Measurements from ENCODE around the gene DGKG.
A peak's percentile ranks its signal among the peaks of the same experiment; 100 is the strongest.

DGKG gene

GRCh38 chr3:186284349-186284652, 77.7 kb downstream of the DGKG start:
- in situ Hi-C loops (cut with MboI; ENCODE audit: low pct_unique_long_range_greater_than_20kb, low sequenced_read_pairs): no loop called here
- no peak for DNase-seq

DNA sequence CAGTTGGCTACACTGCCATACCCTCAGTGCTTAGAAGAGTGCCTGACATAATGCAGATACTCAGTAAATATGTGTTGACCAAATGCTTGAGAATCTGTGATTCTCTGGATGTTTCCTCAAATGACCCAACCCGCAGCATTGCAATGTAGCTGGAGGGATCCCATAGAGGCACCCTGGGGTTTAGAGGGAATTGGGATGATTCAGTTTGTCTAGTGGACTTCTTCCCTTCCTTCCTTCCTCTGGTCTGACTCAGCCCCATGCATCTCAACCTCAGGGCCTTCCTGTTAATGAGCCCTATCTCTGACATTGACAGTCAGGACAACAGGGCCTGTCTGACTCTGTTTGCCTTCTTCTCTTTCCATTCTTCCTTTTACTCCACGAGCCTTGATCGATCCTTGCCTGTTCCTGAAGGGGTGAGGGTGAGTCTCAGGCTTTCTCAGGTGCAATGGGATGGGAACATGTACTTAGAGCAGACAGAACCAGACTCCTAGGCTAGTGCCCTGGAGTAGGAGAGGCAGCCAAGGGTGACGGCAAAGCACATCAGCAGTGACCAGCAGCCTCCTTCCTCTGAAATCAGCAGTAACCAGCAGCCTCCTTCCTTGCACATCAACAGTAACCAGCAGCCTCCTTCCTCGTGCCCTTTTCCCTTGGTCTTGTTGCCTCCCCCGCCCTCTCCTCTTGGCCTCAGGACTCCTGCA, 78.2 kb downstream of the DGKG start:
- in situ Hi-C loops (cut with MboI; ENCODE audit: low pct_unique_long_range_greater_than_20kb, low sequenced_read_pairs): no loop called here
- no peak for DNase-seq

DNA sequence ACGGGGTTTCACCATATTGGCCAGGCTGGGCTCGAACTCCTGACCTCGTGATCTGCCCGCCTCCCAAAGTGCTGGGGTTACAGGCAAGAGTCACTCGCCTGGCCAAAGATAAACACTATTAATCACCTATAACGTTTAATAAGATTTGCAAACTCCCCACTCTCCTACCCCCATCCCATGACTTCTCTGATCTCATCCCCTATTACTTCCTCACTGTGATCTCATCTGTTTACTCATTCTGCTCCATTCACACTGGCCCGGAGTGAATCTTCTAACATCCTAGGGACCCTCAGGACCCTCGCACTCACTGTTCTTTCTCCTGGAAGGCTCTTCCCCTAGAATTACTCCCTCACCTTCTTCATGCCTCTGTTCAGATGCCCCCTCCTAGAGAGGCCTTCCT, 78.9 kb downstream of the DGKG start:
- in situ Hi-C loops (cut with MboI; ENCODE audit: low pct_unique_long_range_greater_than_20kb, low sequenced_read_pairs): no loop called here
- DNase-seq: no peak

GRCh38 chr3:186281176-186281575, 80.9 kb downstream of the DGKG start:
- no peak for DNase-seq
- in situ Hi-C loops (cut with MboI; ENCODE audit: low pct_unique_long_range_greater_than_20kb, low sequenced_read_pairs): no loop called here

DNA sequence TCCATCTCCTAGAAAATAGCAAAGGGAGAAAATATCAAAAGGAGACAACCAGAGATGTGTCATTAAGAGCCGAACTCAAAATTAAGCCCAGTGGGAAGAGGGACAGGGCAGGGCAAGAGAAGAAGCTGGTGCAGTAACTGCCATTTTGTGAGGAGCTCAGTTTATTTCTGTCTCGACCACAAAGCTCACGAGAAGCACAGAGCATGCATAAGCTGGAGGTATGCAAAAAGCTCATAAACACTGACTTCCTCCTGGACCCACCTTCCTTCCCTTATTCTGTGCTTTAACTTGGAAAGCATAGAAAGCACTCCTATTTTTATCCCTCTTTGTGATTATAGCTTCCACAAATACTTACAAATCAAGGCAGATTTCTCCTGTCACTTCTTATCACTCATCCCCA, 81.3 kb downstream of the DGKG start:
- in situ Hi-C loops (cut with MboI; ENCODE audit: low pct_unique_long_range_greater_than_20kb, low sequenced_read_pairs): no loop called here
- DNase-seq: peak; percentile 35

DNA sequence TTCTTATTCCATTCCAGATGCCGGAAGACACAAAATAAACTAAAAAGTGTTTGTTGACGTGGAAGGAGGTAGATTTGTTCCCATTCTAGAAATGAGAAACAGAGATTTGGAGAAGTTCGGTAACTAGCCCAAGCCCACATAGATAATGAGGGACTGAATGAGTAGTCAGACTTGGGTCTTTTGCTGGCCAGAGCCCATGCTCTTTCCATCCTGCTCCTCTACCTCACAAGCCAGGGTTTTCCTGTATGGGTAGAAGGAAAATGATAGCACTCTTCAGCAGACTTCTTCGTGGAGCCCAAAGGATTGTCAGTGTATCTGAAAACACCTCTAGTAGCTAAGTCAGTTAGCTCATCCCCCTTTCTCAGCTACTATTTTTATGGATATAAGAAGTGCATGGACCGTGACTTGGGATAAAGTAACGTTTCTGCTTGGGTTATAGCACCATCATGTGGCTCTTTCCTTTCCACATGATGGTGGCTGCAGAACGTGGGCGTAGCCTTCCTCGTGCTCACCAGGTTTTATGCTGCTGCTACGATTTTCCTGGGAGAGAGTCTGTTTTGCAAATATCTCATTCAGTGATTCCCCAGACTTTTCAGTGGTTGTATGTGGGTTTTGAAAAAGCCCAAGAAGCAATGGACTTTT, 84.6 kb downstream of the DGKG start:
- DNase-seq: peak; percentile 31
- in situ Hi-C loops (cut with MboI; ENCODE audit: low pct_unique_long_range_greater_than_20kb, low sequenced_read_pairs): no loop called here

- in situ Hi-C loops (cut with MboI; ENCODE audit: low pct_unique_long_range_greater_than_20kb, low sequenced_read_pairs): no loop called here
Observed at GRCh38 chr3:186275436-186275835, 86.6 kb downstream of the DGKG start.

DNA sequence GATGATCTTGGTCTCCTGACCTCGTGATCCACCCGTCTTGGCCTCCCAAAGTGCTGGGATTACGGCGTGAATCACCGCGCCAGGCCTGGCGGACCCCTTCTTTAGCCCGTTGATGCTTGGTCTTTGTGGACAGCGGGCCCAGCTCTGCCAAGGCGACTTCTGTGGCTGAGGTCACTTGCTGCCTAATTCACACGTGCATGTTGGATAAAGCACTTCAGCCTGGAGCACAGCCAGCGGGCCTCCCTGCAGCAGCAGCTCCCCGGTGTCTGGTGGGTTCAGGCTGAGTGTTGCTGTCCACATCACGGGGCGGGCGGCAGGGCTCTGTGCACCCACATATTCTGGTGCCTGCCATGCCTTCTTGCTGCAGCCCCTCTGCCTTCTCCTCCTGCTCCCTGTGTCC, 88.4 kb downstream of the DGKG start:
- in situ Hi-C loops (cut with MboI; ENCODE audit: low pct_unique_long_range_greater_than_20kb, low sequenced_read_pairs): loop anchor here (25.0 kb wide), 1 partner anchor 264 kb away; the partner anchor contains the start of gene CRYGS

More at GRCh38 chr3:186275436-186275835, 86.6 kb downstream of the DGKG start:
- DNase-seq: no peak

DNA sequence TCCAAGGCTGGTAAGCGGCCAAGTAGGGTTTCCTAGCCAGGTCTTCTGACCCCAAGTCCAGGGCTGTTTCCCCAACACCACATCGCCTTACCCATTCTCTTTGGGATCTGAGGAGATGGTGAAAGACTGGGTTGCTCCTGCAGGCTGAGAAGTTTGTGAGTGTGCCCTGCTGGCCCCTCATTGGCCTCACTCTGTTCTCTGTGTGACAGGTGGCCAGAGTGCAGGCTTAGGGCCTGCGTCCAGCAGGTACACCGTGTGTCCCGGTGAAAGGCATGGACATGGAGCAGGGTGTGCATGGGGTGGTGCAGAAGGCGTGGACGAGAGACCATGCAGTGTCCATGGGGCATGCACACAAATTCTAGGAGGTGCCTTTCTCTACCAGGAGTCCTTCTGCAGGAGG, 91.3 kb downstream of the DGKG start:
- in situ Hi-C loops (cut with MboI; ENCODE audit: low pct_unique_long_range_greater_than_20kb, low sequenced_read_pairs): loop anchor here (25.0 kb wide), 1 partner anchor 267 kb away; the partner anchor contains the start of gene CRYGS
- DNase-seq: no peak

More for the DNA sequence above, 88.4 kb downstream of the DGKG start:
- no peak for DNase-seq

- no peak for DNase-seq
- in situ Hi-C loops (cut with MboI; ENCODE audit: low pct_unique_long_range_greater_than_20kb, low sequenced_read_pairs): loop anchor here (25.0 kb wide), 1 partner anchor 268 kb away; the partner anchor contains the start of gene CRYGS
Observed at GRCh38 chr3:186268616-186269448, 93.2 kb downstream of the DGKG start.

DNA sequence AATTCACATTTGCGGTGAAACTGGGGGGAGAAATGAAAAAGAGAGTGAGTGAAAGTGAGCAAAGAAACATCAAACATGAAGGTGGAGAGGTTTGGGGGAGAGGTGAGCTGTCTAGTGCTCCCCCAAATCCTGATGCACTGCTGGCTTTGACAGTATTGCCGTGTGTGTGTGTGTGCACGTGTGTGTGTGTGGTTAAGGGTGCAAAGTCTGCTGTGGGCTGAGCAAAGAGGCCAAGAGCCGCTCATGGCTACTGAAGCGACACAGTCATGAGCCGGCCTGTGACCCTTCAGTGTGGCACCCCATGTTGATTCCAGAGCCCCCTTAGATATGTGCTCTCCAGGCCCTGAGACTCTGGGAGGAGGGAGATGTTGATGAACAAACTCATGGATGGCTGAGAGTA, 94.3 kb downstream of the DGKG start:
- no peak for DNase-seq
- in situ Hi-C loops (cut with MboI; ENCODE audit: low pct_unique_long_range_greater_than_20kb, low sequenced_read_pairs): loop anchor here (25.0 kb wide), 1 partner anchor 270 kb away; the partner anchor contains the start of gene CRYGS

DNA sequence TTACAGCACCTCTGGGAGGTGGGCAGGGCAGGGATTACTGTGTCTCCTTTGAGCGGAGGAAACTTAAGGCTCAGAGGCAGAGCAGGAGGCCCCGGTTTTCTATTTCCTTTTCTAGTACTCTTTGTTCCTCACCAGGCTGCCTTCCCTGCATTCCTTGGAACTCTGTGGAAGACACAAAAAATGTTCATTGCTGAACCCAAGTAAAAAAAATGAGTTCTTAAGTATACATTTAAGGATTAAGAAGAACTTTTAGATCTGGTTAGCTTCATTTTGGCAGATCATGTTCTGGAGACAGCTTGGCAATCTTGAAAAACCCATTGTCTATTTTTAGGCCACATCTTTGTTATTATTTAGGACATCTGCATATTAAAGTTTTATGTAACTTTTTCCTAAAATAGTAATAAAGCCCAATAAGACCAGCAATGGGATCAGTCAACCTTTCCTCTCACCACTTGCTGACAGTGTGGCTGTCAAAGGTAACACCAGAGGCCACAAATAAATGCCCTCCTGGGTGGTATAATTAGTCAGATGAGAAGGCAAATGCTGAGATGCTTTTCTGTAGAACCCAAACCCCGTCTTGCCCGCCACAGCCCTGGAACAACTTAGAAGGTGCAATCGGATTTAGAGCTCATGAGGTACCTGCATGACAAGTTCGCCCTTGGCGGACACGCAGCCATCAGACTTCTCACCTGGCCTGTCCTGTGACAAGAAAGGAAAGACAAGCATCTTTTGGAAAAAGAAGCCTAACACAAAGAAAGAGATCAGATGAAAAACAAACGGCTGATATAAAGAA, 97.2 kb downstream of the DGKG start:
- in situ Hi-C loops (cut with MboI; ENCODE audit: low pct_unique_long_range_greater_than_20kb, low sequenced_read_pairs): loop anchor here (25.0 kb wide), 1 partner anchor 272 kb away; the partner anchor contains the start of gene CRYGS
- DNase-seq: no peak

GRCh38 chr3:186261638-186262037, 100.4 kb downstream of the DGKG start:
- in situ Hi-C loops (cut with MboI; ENCODE audit: low pct_unique_long_range_greater_than_20kb, low sequenced_read_pairs): loop anchor here (25.0 kb wide), 1 partner anchor 276 kb away; the partner anchor contains the start of gene CRYGS
- peak; percentile 35 for DNase-seq

DNA sequence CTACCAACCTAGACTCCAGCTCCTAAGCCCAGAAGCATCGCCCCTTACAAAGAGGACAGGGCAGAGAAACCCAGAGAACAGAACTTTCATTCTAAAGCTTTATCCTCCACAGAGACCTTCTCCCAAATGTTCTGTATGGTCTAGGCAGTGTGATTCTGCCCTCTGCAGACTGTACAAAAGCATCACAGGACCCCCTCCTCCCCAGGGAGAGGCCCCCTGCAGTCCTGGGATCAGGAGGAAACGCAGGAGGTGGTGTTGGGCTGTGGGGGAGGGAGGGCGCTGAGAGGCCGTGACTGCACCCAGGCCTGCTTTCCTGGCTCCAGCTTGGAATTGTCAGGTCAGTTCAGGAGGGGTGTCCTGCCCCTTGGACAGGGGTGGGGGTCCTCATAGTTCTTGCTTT, 101.3 kb downstream of the DGKG start:
- in situ Hi-C loops (cut with MboI; ENCODE audit: low pct_unique_long_range_greater_than_20kb, low sequenced_read_pairs): loop anchor here (25.0 kb wide), 1 partner anchor 277 kb away; the partner anchor contains the start of gene CRYGS
- no peak for DNase-seq

DNA sequence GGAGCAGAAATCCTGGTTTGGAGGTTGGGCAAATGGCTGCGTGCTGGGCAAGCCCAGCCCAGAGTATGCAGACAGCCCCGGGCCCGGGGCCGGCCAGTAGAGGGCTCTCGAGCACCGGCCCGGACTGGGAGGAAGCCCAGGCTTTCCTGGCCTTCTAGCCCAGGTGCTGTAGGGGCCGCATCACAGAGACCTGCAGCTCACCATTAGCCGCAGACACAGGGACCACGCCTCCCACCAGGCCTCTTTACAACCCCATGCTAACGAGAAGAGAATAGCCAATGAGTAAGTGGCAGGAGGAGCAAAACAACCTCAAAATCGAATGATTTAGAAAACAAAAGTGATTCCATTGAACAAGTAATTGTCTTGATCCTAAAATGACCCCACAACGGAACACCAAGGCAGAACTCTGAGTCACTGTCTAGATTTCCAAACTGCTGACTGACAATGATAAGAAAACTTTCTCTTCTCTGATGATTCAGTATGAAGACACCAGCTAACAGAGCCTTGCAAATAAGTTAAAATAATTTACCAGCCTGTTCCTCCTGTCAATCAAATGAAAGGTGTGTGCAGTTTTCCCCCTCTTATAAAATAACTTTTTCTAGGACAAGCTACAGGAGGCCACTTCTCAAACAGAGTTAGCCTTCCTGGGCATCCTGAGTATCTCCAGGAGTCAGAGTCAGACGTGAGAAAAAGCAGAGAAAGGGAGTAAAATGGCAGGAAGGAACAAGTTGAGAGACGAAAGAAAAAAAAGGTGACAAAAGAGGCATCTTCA, 102.2 kb downstream of the DGKG start:
- DNase-seq: peak; percentile 69

DNA sequence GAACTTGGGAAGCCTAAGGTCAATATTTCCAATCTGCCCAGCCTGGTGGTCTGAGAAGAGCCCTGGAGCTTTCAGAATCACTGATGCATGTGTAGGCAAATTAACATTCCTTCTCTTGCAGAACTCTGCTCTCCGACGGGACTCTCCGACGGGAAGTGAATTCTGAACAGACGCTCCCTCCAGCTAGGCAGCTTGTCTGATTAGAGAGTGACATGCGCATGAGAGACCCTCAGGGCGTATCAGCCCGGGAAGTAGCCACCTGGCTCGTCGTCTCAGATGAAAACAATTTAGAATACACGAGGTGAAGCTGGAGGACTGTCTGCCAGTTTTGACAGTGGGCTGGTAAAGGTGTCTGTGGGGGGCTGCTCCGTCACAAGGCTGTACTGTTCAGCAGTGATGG, 103.1 kb downstream of the DGKG start:
- in situ Hi-C loops (cut with MboI; ENCODE audit: low pct_unique_long_range_greater_than_20kb, low sequenced_read_pairs): loop anchor here (10.0 to 25.0 kb wide), 2 partner anchors 274 to 278 kb away; partner anchors contain the start of gene CRYGS
- DNase-seq: no peak

More for the DNA sequence above, 102.2 kb downstream of the DGKG start:
- in situ Hi-C loops (cut with MboI; ENCODE audit: low pct_unique_long_range_greater_than_20kb, low sequenced_read_pairs): loop anchor here (10.0 to 25.0 kb wide), 2 partner anchors 275 to 278 kb away; partner anchors contain the start of gene CRYGS

- in situ Hi-C loops (cut with MboI; ENCODE audit: low pct_unique_long_range_greater_than_20kb, low sequenced_read_pairs): loop anchor here (10.0 to 25.0 kb wide), 2 partner anchors 273 to 279 kb away; partner anchors contain the start of gene CRYGS
- DNase-seq: no peak
Observed at GRCh38 chr3:186257866-186258265, 104.2 kb downstream of the DGKG start.
